Ovary (tissue), 3 donors: ENCODE measurements around the gene DIMT1.

Experiments used
- EP300 ChIP-seq: sonication (generic); formaldehyde crosslinking; IDR thresholded peaks from one replicate; pipeline ENCODE4 v1.6.1; 2017; ENCODE audit warnings: antibody characterized with exemption
- POLR2A ChIP-seq: fragments of 450-650 bp; IDR thresholded peaks from one replicate; pipeline ENCODE4 v1.6.1; 2017; ENCODE audit warnings: antibody characterized with exemption, mild to moderate bottlenecking, moderate library complexity
- TF ChIP-seq, protein P1 (sequence below), 3 donors: fragments of 450-650 bp in 2 of 3; fragments of 200-600 bp in 1 of 3; IDR thresholded peaks; one replicate each; pipeline versions ENCODE4 v1.5.1 to v1.8.0; 2016 to 2022; ENCODE audit warnings: antibody characterized with exemption in 3 of 3, mild to moderate bottlenecking in 1 of 3
- donor health status: DM: no; HTN: no; CAD: no.

- TF ChIP-seq POLR2A (no peak), EP300 (no peak)
- TF ChIP-seq, protein P1, sequence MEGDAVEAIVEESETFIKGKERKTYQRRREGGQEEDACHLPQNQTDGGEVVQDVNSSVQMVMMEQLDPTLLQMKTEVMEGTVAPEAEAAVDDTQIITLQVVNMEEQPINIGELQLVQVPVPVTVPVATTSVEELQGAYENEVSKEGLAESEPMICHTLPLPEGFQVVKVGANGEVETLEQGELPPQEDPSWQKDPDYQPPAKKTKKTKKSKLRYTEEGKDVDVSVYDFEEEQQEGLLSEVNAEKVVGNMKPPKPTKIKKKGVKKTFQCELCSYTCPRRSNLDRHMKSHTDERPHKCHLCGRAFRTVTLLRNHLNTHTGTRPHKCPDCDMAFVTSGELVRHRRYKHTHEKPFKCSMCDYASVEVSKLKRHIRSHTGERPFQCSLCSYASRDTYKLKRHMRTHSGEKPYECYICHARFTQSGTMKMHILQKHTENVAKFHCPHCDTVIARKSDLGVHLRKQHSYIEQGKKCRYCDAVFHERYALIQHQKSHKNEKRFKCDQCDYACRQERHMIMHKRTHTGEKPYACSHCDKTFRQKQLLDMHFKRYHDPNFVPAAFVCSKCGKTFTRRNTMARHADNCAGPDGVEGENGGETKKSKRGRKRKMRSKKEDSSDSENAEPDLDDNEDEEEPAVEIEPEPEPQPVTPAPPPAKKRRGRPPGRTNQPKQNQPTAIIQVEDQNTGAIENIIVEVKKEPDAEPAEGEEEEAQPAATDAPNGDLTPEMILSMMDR (IDR thresholded peaks at IDR 0.05): no peak
These were observed 16.9 kb downstream of the DIMT1 start for GRCh38 chr5:62386824-62387223.
